Omental fat pad (tissue), 4 donors: ENCODE measurements around the gene MEOX1. TPM values are rescaled to one million over a fixed set of nuclear protein-coding genes. Genes with fewer than 3 reads are reported as not detected.

Experiments
- ATAC-seq: fragments of 150-250 bp; one replicate; pipeline ENCODE4 v1.9.1; 2016; ENCODE audit warnings: mild to moderate bottlenecking, moderate library complexity; ENCODE audit not compliant: low FRiP score
- DNase-seq: peaks from one replicate; pipeline ENCODE4 v3.0.0-alpha.2; 2019; ENCODE audit warnings: low spot score
- total RNA-seq, 4 donors: library from RNA; depleted of rRNA; stranded (reverse); fragments of >200 nt; gene quantifications; one replicate each; pipeline ENCODE4 v1.1.0, GENCODE V29; 2016
- TF ChIP-seq, protein P1 (sequence below), 3 donors: fragments of 450-650 bp; IDR thresholded peaks; one replicate each; pipeline ENCODE4 v1.5.1; 2016 to 2017; ENCODE audit warnings: antibody characterized with exemption in 3 of 3, mild to moderate bottlenecking in 3 of 3, moderate library complexity in 2 of 3

Gene MEOX1
- total RNA-seq, 4 donors from 2014 or later = 5.6 to 56.6 (median 11.1) TPM

GRCh38 chr17:43616029-43616351, 45.7 kb downstream of the MEOX1 start:
- TF ChIP-seq, protein P1, sequence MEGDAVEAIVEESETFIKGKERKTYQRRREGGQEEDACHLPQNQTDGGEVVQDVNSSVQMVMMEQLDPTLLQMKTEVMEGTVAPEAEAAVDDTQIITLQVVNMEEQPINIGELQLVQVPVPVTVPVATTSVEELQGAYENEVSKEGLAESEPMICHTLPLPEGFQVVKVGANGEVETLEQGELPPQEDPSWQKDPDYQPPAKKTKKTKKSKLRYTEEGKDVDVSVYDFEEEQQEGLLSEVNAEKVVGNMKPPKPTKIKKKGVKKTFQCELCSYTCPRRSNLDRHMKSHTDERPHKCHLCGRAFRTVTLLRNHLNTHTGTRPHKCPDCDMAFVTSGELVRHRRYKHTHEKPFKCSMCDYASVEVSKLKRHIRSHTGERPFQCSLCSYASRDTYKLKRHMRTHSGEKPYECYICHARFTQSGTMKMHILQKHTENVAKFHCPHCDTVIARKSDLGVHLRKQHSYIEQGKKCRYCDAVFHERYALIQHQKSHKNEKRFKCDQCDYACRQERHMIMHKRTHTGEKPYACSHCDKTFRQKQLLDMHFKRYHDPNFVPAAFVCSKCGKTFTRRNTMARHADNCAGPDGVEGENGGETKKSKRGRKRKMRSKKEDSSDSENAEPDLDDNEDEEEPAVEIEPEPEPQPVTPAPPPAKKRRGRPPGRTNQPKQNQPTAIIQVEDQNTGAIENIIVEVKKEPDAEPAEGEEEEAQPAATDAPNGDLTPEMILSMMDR (IDR thresholded peaks at IDR 0.05) = no peak
- no peak for DNase-seq
- ATAC-seq = no peak

GRCh38 chr17:43615330-43616028, 46.2 kb downstream of the MEOX1 start:
- TF ChIP-seq, protein P1 (IDR thresholded peaks at IDR 0.05) = no peak
- DNase-seq = no peak
- no peak for ATAC-seq

DNA sequence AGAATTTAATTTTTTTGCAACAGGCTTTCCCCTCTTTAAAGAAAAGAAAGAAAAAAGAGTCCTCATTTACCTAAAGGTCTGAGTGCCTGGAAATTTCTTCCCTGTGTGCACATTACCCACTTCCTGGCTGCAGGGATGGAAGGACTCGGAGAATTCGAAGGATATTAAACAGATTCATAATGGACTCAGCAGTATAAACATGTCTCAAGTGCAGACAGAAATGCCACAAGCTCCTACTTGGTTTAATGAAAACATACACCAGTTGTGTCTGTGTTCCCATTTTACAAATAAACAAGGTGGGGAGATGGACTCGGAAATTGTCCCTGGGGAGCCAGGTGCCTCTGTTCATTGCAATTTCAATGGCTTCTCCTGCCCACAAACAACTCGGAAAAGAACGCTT, 47.2 kb downstream of the MEOX1 start:
- TF ChIP-seq, protein P1 (IDR thresholded peaks at IDR 0.05) = no peak
- DNase-seq = no peak
- no peak for ATAC-seq

GRCh38 chr17:43613917-43614316, 47.8 kb downstream of the MEOX1 start:
- ATAC-seq = no peak
- TF ChIP-seq, protein P1 (IDR thresholded peaks at IDR 0.05) = no peak

GRCh38 chr17:43612515-43612914, 49.2 kb downstream of the MEOX1 start:
- TF ChIP-seq, protein P1 (IDR thresholded peaks at IDR 0.05) = no peak
- no peak for ATAC-seq
- DNase-seq = no peak

More at GRCh38 chr17:43613917-43614316, 47.8 kb downstream of the MEOX1 start:
- DNase-seq = no peak

GRCh38 chr17:43611230-43611969, 50.3 kb downstream of the MEOX1 start:
- no peak for DNase-seq
- TF ChIP-seq, protein P1 (IDR thresholded peaks at IDR 0.05) = no peak
- no peak for ATAC-seq
